Measurements from ENCODE around the gene TGFB3.
"Not testable (repeated sequence)": the region's sequence is repeated elsewhere in the genome, so short reads cannot be mapped to it uniquely, and the experiment has no call there.

Gene TGFB3

GRCh38 chr14:75933712-75934296, 48.0 kb downstream of the TGFB3 start:
- Histone ChIP-seq H3K36me3 (ENCODE audit: control insufficient read depth in 1 of 2, insufficient read depth in 2 of 2, low read length in 2 of 2) (no peaks in the 10 kb centered on the region), H3K4me3 (ENCODE audit: low read depth in 1 of 2, low read length in 2 of 2) (no peak overlapping the region), H3K27ac (ENCODE audit: low read depth, low read length) (no peak overlapping the region), H3K27me3 (ENCODE audit: control insufficient read depth in 1 of 2, insufficient read depth in 2 of 2, low read length in 2 of 2) (no peaks in the 10 kb centered on the region), H3K9ac (ENCODE audit: low read depth in 1 of 2, low read length in 2 of 2) (no peak overlapping the region), H3K4me1 (ENCODE audit: control insufficient read depth in 1 of 2, insufficient read depth in 2 of 2, low read length in 2 of 2) (no peaks in the 10 kb centered on the region), H3K9me3 (ENCODE audit: control insufficient read depth in 1 of 2, low read length in 2 of 2) (no peaks in the 10 kb centered on the region)

DNA sequence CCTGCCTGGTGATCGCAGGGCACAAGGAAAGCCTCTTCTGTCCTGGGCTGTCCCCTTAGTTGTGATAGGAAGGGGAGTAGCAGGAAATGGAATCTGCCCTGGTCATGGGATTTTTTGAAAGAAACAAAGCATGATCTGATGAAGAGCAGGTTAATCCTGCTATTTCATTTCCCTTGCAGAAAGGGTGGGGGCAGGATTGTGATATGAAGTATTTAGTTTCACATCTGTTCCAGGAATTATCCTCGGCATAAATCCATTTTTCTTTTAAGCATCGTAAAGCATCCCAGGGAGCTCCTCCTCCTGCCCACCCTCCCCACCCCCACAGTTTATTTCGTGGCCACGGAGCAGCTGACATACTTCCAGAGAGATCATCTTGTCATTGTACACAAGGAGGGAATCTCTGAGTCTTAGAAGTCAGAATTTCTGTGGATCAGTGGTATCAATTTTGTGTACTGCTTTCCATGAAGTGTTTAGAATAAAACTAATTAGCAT, 53.1 kb downstream of the TGFB3 start:
- Histone ChIP-seq H3K36me3 (ENCODE audit: control insufficient read depth in 1 of 2, insufficient read depth in 2 of 2, low read length in 2 of 2) (no peaks in the 10 kb centered on the region), H3K27ac (ENCODE audit: low read depth, low read length) (no peak overlapping the region), H3K27me3 (ENCODE audit: control insufficient read depth in 1 of 2, insufficient read depth in 2 of 2, low read length in 2 of 2) (no peaks in the 10 kb centered on the region), H3K4me1 (ENCODE audit: control insufficient read depth in 1 of 2, insufficient read depth in 2 of 2, low read length in 2 of 2) (no peaks in the 10 kb centered on the region), H3K9ac (ENCODE audit: low read depth in 1 of 2, low read length in 2 of 2) (no peak overlapping the region), H3K9me3 (ENCODE audit: control insufficient read depth in 1 of 2, low read length in 2 of 2) (no peaks in the 10 kb centered on the region), H3K4me3 (ENCODE audit: low read depth in 1 of 2, low read length in 2 of 2) (no peak overlapping the region)

GRCh38 chr14:75927564-75928087, 54.2 kb downstream of the TGFB3 start:
- H3K27me3 ChIP-seq (ENCODE audit: control insufficient read depth in 1 of 2, insufficient read depth in 2 of 2, low read length in 2 of 2): no peaks in the 10 kb centered on the region
- no peak overlapping the region for H3K27ac ChIP-seq (ENCODE audit: low read depth, low read length)
- H3K9me3 ChIP-seq (ENCODE audit: control insufficient read depth in 1 of 2, low read length in 2 of 2): no peaks in the 10 kb centered on the region
- H3K9ac ChIP-seq (ENCODE audit: low read depth in 1 of 2, low read length in 2 of 2): no peak overlapping the region
- no peaks in the 10 kb centered on the region for H3K36me3 ChIP-seq (ENCODE audit: control insufficient read depth in 1 of 2, insufficient read depth in 2 of 2, low read length in 2 of 2)
- no peak overlapping the region for H3K4me3 ChIP-seq (ENCODE audit: low read depth in 1 of 2, low read length in 2 of 2)
- no peaks in the 10 kb centered on the region for H3K4me1 ChIP-seq (ENCODE audit: control insufficient read depth in 1 of 2, insufficient read depth in 2 of 2, low read length in 2 of 2)

DNA sequence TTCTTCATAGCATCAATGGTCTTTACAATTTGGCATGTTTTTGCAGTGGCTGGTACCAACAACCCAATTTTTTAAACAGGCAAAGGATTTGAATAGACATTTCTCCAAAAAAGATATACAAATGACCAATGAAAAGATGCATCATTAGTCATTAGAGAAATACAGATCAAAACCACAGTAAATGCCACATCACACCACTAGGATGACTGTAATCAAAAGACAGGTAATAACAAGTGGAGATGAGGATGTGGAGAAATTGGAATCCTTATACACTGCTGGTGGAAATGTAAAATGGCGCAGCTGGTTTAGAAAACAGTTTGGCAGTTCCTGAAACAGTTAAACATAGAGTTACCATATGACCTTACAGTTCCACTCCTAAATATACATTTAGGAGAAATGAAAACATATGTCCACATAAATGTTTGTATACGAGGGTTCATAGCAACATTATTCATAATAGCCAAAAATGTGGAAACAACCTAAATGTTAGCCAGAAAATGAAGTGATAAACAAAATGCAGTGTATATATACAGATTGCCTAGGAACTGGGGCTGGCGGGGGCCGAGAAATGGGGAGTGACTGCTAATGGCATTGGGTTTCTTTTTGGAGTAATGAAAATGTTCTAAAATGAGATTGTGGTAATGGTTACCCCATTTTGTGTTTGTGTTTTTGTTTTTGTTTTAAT, 55.2 kb downstream of the TGFB3 start:
- no peaks in the 10 kb centered on the region for H3K4me1 ChIP-seq (ENCODE audit: control insufficient read depth in 1 of 2, insufficient read depth in 2 of 2, low read length in 2 of 2)
- H3K9ac ChIP-seq (ENCODE audit: low read depth in 1 of 2, low read length in 2 of 2): no peak overlapping the region
- H3K9me3 ChIP-seq (ENCODE audit: control insufficient read depth in 1 of 2, low read length in 2 of 2): no peaks in the 10 kb centered on the region
- no peaks in the 10 kb centered on the region for H3K36me3 ChIP-seq (ENCODE audit: control insufficient read depth in 1 of 2, insufficient read depth in 2 of 2, low read length in 2 of 2)
- H3K27ac ChIP-seq (ENCODE audit: low read depth, low read length): no peak overlapping the region
- H3K4me3 ChIP-seq (ENCODE audit: low read depth in 1 of 2, low read length in 2 of 2): no peak overlapping the region
- no peaks in the 10 kb centered on the region for H3K27me3 ChIP-seq (ENCODE audit: control insufficient read depth in 1 of 2, insufficient read depth in 2 of 2, low read length in 2 of 2)

DNA sequence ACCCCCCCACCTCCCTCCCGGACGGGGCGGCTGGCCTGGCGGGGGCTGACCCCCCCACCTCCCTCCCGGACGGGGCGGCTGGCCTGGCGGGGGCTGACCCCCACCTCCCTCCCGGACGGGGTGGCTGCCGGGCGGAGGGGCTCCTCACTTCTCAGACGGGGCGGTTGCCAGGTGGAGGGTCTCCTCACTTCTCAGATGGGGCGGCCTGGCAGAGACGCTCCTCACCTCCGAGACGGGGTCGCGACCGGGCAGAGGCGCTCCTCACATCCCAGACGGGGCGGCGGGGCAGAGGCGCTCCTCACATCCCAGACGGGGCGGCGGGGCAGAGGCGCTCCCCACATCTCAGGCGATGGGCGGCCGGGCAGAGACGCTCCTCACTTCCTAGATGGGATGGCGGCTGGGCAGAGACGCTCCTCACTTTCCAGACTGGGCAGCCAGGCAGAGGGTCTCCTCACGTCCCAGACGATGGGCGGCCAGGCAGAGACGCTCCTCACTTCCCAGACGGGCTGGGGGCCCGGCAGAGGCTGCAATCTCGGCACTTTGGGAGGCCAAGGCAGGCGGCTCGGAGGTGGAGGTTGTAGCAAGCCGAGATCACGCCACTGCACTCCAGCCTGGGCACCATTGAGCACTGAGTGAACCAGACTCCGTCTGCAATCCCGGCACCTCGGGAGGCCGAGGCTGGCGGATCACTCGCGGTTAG, 56.5 kb downstream of the TGFB3 start:
- H3K4me1 ChIP-seq (ENCODE audit: control insufficient read depth in 1 of 2, insufficient read depth in 2 of 2, low read length in 2 of 2); H3K36me3 ChIP-seq (ENCODE audit: control insufficient read depth in 1 of 2, insufficient read depth in 2 of 2, low read length in 2 of 2); H3K4me3 ChIP-seq (ENCODE audit: low read depth in 1 of 2, low read length in 2 of 2); H3K9me3 ChIP-seq (ENCODE audit: control insufficient read depth in 1 of 2, low read length in 2 of 2); H3K27me3 ChIP-seq (ENCODE audit: control insufficient read depth in 1 of 2, insufficient read depth in 2 of 2, low read length in 2 of 2); H3K9ac ChIP-seq (ENCODE audit: low read depth in 1 of 2, low read length in 2 of 2); H3K27ac ChIP-seq (ENCODE audit: low read depth, low read length): not testable (repeated sequence)

GRCh38 chr14:75920421-75920820, 61.4 kb downstream of the TGFB3 start:
- H3K36me3 ChIP-seq (ENCODE audit: control insufficient read depth in 1 of 2, insufficient read depth in 2 of 2, low read length in 2 of 2); H3K4me3 ChIP-seq (ENCODE audit: low read depth in 1 of 2, low read length in 2 of 2); H3K27ac ChIP-seq (ENCODE audit: low read depth, low read length); H3K27me3 ChIP-seq (ENCODE audit: control insufficient read depth in 1 of 2, insufficient read depth in 2 of 2, low read length in 2 of 2); H3K4me1 ChIP-seq (ENCODE audit: control insufficient read depth in 1 of 2, insufficient read depth in 2 of 2, low read length in 2 of 2); H3K9ac ChIP-seq (ENCODE audit: low read depth in 1 of 2, low read length in 2 of 2); H3K9me3 ChIP-seq (ENCODE audit: control insufficient read depth in 1 of 2, low read length in 2 of 2): not testable (repeated sequence)

GRCh38 chr14:75917946-75918335, 63.9 kb downstream of the TGFB3 start:
- Histone ChIP-seq H3K4me3 (ENCODE audit: low read depth in 1 of 2, low read length in 2 of 2) (no peak overlapping the region), H3K4me1 (ENCODE audit: control insufficient read depth in 1 of 2, insufficient read depth in 2 of 2, low read length in 2 of 2) (peaks cover 0 to 3% of the 10 kb centered on the region in 2 donors), H3K27ac (ENCODE audit: low read depth, low read length) (no peak overlapping the region), H3K9ac (ENCODE audit: low read depth in 1 of 2, low read length in 2 of 2) (no peak overlapping the region), H3K9me3 (ENCODE audit: control insufficient read depth in 1 of 2, low read length in 2 of 2) (no peaks in the 10 kb centered on the region), H3K27me3 (ENCODE audit: control insufficient read depth in 1 of 2, insufficient read depth in 2 of 2, low read length in 2 of 2) (no peaks in the 10 kb centered on the region), H3K36me3 (ENCODE audit: control insufficient read depth in 1 of 2, insufficient read depth in 2 of 2, low read length in 2 of 2) (no peaks in the 10 kb centered on the region)

DNA sequence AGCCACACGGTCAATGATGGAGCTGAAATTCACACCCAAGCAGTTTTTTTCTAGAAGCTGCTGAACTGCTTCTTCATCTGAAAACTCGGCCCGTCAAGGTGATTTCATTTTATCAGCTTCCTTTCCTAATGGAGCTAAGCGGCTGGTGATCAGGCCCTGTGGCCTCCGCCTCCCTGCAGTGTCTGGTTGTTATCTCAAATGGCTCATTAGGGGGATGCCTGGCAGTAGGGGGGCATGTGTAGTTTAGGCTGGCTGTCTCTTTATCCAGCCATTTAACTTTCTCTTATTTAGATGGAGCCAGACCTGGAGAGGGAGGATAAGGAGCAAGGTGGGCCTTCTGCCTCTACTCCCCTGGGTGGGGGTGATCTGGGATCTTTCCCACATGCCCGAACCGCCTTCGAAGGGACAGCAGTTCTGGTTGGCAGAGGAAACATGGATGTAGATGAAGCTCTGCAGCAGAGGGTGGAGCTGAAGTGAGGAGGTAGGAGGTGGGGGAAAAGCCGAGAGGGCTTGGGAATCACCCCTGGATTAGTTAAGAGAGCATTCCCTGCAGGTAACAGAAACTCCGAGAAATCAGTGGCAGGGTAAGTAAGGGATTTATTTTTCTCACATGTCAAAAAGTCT, 64.4 kb downstream of the TGFB3 start:
- no peaks in the 10 kb centered on the region for H3K36me3 ChIP-seq (ENCODE audit: control insufficient read depth in 1 of 2, insufficient read depth in 2 of 2, low read length in 2 of 2)
- no peaks in the 10 kb centered on the region for H3K9me3 ChIP-seq (ENCODE audit: control insufficient read depth in 1 of 2, low read length in 2 of 2)
- H3K4me3 ChIP-seq (ENCODE audit: low read depth in 1 of 2, low read length in 2 of 2): no peak overlapping the region
- no peaks in the 10 kb centered on the region for H3K27me3 ChIP-seq (ENCODE audit: control insufficient read depth in 1 of 2, insufficient read depth in 2 of 2, low read length in 2 of 2)
- H3K9ac ChIP-seq (ENCODE audit: low read depth in 1 of 2, low read length in 2 of 2): no peak overlapping the region
- peaks cover 0 to 5% of the 10 kb centered on the region in 2 donors for H3K4me1 ChIP-seq (ENCODE audit: control insufficient read depth in 1 of 2, insufficient read depth in 2 of 2, low read length in 2 of 2)
- H3K27ac ChIP-seq (ENCODE audit: low read depth, low read length): no peak overlapping the region

DNA sequence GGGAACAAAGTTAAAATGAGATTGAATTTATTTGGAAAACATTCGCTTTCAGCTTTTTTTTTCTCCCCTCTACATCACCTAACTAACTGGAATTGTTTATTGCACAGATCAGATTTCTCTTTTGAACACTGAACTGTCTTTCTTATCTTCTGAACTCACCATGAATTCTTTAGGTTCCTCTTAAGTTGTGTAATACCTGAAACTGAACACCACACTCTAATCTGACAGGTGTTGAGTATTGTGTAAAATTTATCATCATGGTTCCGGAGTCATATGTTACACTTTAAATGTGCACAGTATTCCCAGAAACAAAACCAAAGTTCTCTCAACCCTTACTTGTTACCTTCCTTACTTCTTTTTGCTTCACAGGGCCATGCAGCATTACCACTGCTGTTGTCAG, 66.8 kb downstream of the TGFB3 start:
- Histone ChIP-seq H3K9me3 (ENCODE audit: control insufficient read depth in 1 of 2, low read length in 2 of 2) (no peaks in the 10 kb centered on the region), H3K9ac (ENCODE audit: low read depth in 1 of 2, low read length in 2 of 2) (no peak overlapping the region), H3K36me3 (ENCODE audit: control insufficient read depth in 1 of 2, insufficient read depth in 2 of 2, low read length in 2 of 2) (no peaks in the 10 kb centered on the region), H3K4me1 (ENCODE audit: control insufficient read depth in 1 of 2, insufficient read depth in 2 of 2, low read length in 2 of 2) (peaks cover 0 to 5% of the 10 kb centered on the region in 2 donors), H3K27ac (ENCODE audit: low read depth, low read length) (no peak overlapping the region), H3K27me3 (ENCODE audit: control insufficient read depth in 1 of 2, insufficient read depth in 2 of 2, low read length in 2 of 2) (no peaks in the 10 kb centered on the region), H3K4me3 (ENCODE audit: low read depth in 1 of 2, low read length in 2 of 2) (no peak overlapping the region)

- Histone ChIP-seq H3K36me3 (ENCODE audit: control insufficient read depth in 1 of 2, insufficient read depth in 2 of 2, low read length in 2 of 2) (no peaks in the 10 kb centered on the region), H3K4me1 (ENCODE audit: control insufficient read depth in 1 of 2, insufficient read depth in 2 of 2, low read length in 2 of 2) (peaks cover 0 to 5% of the 10 kb centered on the region in 2 donors), H3K4me3 (ENCODE audit: low read depth in 1 of 2, low read length in 2 of 2) (no peak overlapping the region), H3K9ac (ENCODE audit: low read depth in 1 of 2, low read length in 2 of 2) (no peak overlapping the region), H3K9me3 (ENCODE audit: control insufficient read depth in 1 of 2, low read length in 2 of 2) (no peaks in the 10 kb centered on the region), H3K27ac (ENCODE audit: low read depth, low read length) (no peak overlapping the region), H3K27me3 (ENCODE audit: control insufficient read depth in 1 of 2, insufficient read depth in 2 of 2, low read length in 2 of 2) (no peaks in the 10 kb centered on the region)
These were observed 68.6 kb downstream of the TGFB3 start for GRCh38 chr14:75913183-75913582.

Data from duodenal mucosa (tissue), 2 donors.